HL-60/S4 treated with retinoic acid at 250 ng/mL for 4 days and 3 days (cell line): ENCODE results near the gene PPP1R26.
"Not testable (repeated sequence)": the region's sequence is repeated elsewhere in the genome, so short reads cannot be mapped to it uniquely, and the experiment has no call there.

Source experiments
- in situ Hi-C: fragments of 300-500 bp; cut with MboI; formaldehyde crosslinking; loops from 2 replicates; pipeline ENCODE4 v1.7.0; 2022; ENCODE audit warnings: low sequenced_read_pairs

PPP1R26 gene

GRCh38 chr9:135479469-135480052 lies at the start of gene PPP1R26:
Gene PPP1R26 (plus strand): TSS chr9:135479782. CDS start chr9:135484511, 4,729 bp downstream.
- in situ Hi-C loops = no loop called here

- in situ Hi-C loops = no loop called here
Observed at GRCh38 chr9:135437259-135437658, 42.3 kb upstream of the PPP1R26 start.

GRCh38 chr9:135437696-135438095 lies 41.9 kb upstream of the PPP1R26 start:
- in situ Hi-C loops = not testable (repeated sequence)

- in situ Hi-C loops = not testable (repeated sequence)
Observed at GRCh38 chr9:135438581-135439232, 40.9 kb upstream of the PPP1R26 start.

- in situ Hi-C loops = not testable (repeated sequence)
Observed at GRCh38 chr9:135439514-135439913, 40.1 kb upstream of the PPP1R26 start.

GRCh38 chr9:135439916-135440315 lies 39.7 kb upstream of the PPP1R26 start:
- in situ Hi-C loops = no loop called here

- in situ Hi-C loops = no loop called here
Observed at GRCh38 chr9:135440620-135441019, 39.0 kb upstream of the PPP1R26 start.

- in situ Hi-C loops = not testable (repeated sequence)
Observed at GRCh38 chr9:135441105-135442071, 38.2 kb upstream of the PPP1R26 start.

GRCh38 chr9:135442075-135442474 lies 37.5 kb upstream of the PPP1R26 start:
- in situ Hi-C loops = no loop called here

GRCh38 chr9:135443797-135444425 lies 35.7 kb upstream of the PPP1R26 start:
- in situ Hi-C loops = no loop called here

- in situ Hi-C loops = no loop called here
Observed at GRCh38 chr9:135447126-135447525, 32.5 kb upstream of the PPP1R26 start.

- in situ Hi-C loops = no loop called here
Observed at GRCh38 chr9:135448663-135449100, 30.9 kb upstream of the PPP1R26 start.

- in situ Hi-C loops = not testable (repeated sequence)
Observed at GRCh38 chr9:135449532-135449931, 30.1 kb upstream of the PPP1R26 start.

GRCh38 chr9:135450956-135451355 lies 28.6 kb upstream of the PPP1R26 start:
- in situ Hi-C loops = no loop called here

GRCh38 chr9:135451909-135452308 lies 27.7 kb upstream of the PPP1R26 start:
- in situ Hi-C loops = not testable (repeated sequence)

- in situ Hi-C loops = no loop called here
Observed at GRCh38 chr9:135454737-135455136, 24.8 kb upstream of the PPP1R26 start.

- in situ Hi-C loops = no loop called here
Observed at GRCh38 chr9:135455401-135456030, 24.1 kb upstream of the PPP1R26 start.

GRCh38 chr9:135456436-135457104 lies 23.0 kb upstream of the PPP1R26 start:
- in situ Hi-C loops = no loop called here

- in situ Hi-C loops = not testable (repeated sequence)
Observed at GRCh38 chr9:135458478-135458877, 21.1 kb upstream of the PPP1R26 start.

GRCh38 chr9:135461936-135462335 lies 17.6 kb upstream of the PPP1R26 start:
- in situ Hi-C loops = no loop called here
